Osteoblast (primary cell): ENCODE measurements around the gene SPATA3. TPM values are rescaled to one million over a fixed set of nuclear protein-coding genes. Genes with fewer than 3 reads are reported as not detected.
A peak's percentile ranks its signal among the peaks of the same experiment; 100 is the strongest.

Source experiments
- DNase-seq: peaks from one replicate; pipeline ENCODE4 v3.0.0; 2011; ENCODE audit warnings: low spot score, mixed read lengths; ENCODE audit not compliant: insufficient read length; ENCODE audit errors: missing footprints
- H2AFZ ChIP-seq: 2 replicates; pipeline ENCODE4 v1.6.0; 2011; ENCODE audit warnings: mild to moderate bottlenecking, low read length
- H3K27ac ChIP-seq: 2 replicates; pipeline ENCODE4 v1.5.1; 2011; ENCODE audit warnings: mild to moderate bottlenecking, low read depth, low read length, moderate library complexity
- H3K27me3 ChIP-seq: 2 replicates; pipeline ENCODE4 v1.6.0; 2012; ENCODE audit warnings: mild to moderate bottlenecking, control low read depth, inconsistent platforms, low read length, moderate library complexity; ENCODE audit not compliant: insufficient read depth
- H3K36me3 ChIP-seq: 2 replicates; pipeline ENCODE4 v1.5.1; 2011; ENCODE audit warnings: mild to moderate bottlenecking, low read length, control low read depth, moderate library complexity; ENCODE audit not compliant: insufficient read depth
- H3K4me1 ChIP-seq: 2 replicates; pipeline ENCODE4 v1.5.1; 2011; ENCODE audit warnings: mild to moderate bottlenecking, low read length, control low read depth, moderate library complexity; ENCODE audit not compliant: insufficient read depth
- H3K4me2 ChIP-seq: 2 replicates; pipeline ENCODE4 v1.6.0; 2011; ENCODE audit warnings: mild to moderate bottlenecking, low read length; ENCODE audit not compliant: insufficient read depth
- H3K4me3 ChIP-seq: fragments of 200-600 bp; sonication (generic); 3 replicates; pipeline ENCODE4 v1.5.1; 2012; ENCODE audit warnings: mild to moderate bottlenecking, low read length, inconsistent platforms; ENCODE audit not compliant: insufficient read depth
- H3K79me2 ChIP-seq: 2 replicates; pipeline ENCODE4 v1.6.0; 2012; ENCODE audit warnings: mild to moderate bottlenecking, low read length, control low read depth, inconsistent platforms; ENCODE audit not compliant: insufficient read depth
- H3K9me3 ChIP-seq: 2 replicates; pipeline ENCODE4 v1.5.1; 2011; ENCODE audit warnings: low read depth, low read length, control low read depth
- H4K20me1 ChIP-seq: 2 replicates; pipeline ENCODE4 v1.6.0; 2012; ENCODE audit warnings: mild to moderate bottlenecking, low read length, control low read depth; ENCODE audit not compliant: insufficient read depth
- CTCF ChIP-seq: IDR thresholded peaks from 2 replicates; pipeline ENCODE4 v1.5.1; 2011; ENCODE audit warnings: mild to moderate bottlenecking, low read depth, low read length, moderate library complexity; ENCODE audit errors: extremely low read depth
- total RNA-seq: library from RNA; depleted of rRNA; stranded (reverse); fragments of >200 nt; gene quantifications from 2 replicates; pipeline ENCODE4 v1.2.3, GENCODE V29; 2012

The SPATA3 gene
- total RNA-seq, 1 donor = not detected

GRCh38 chr2:231053846-231054245 lies 57.9 kb downstream of the SPATA3 start:
- no peak overlapping the region for H3K27ac ChIP-seq
- no peaks in the 10 kb centered on the region for H3K36me3 ChIP-seq
- peaks cover 9% of the 10 kb centered on the region for H3K27me3 ChIP-seq
- peak overlapping the region; percentile 20 for H2AFZ ChIP-seq
- H3K4me2 ChIP-seq = no peak overlapping the region
- no peak overlapping the region for H3K4me3 ChIP-seq
- H3K9me3 ChIP-seq = no peaks in the 10 kb centered on the region
- DNase-seq = no peak
- peaks cover 9% of the 10 kb centered on the region for H4K20me1 ChIP-seq
- TF ChIP-seq CTCF = no peak
- H3K4me1 ChIP-seq = peaks cover 14% of the 10 kb centered on the region
- peaks cover 22% of the 10 kb centered on the region for H3K79me2 ChIP-seq

- DNase-seq = peak; percentile 96
- H3K79me2 ChIP-seq = peaks cover 51% of the 10 kb centered on the region
These were observed 60.8 kb downstream of the SPATA3 start, which contains the start of gene PSMD1 for GRCh38 chr2:231056453-231057416. TSS of gene PSMD1 (plus strand) at chr2:231056867. CDS start at chr2:231057026, 159 bp downstream.

GRCh38 chr2:231057590-231057989 lies 61.7 kb downstream of the SPATA3 start:
- TF ChIP-seq CTCF = no peak
- Histone ChIP-seq H3K4me3 (peak overlapping the region; percentile 92), H3K27me3 (no peaks in the 10 kb centered on the region), H3K4me2 (peak overlapping the region; percentile 99), H3K27ac (peak overlapping the region; percentile 91), H3K9me3 (no peaks in the 10 kb centered on the region), H4K20me1 (peaks cover 30% of the 10 kb centered on the region), H3K79me2 (peaks cover 59% of the 10 kb centered on the region), H3K4me1 (peaks cover 28% of the 10 kb centered on the region), H2AFZ (peak overlapping the region; percentile 34), H3K36me3 (peaks cover 16% of the 10 kb centered on the region)
- DNase-seq = no peak

More at GRCh38 chr2:231056453-231057416, 60.8 kb downstream of the SPATA3 start, which contains the start of gene PSMD1:
- peaks cover 30% of the 10 kb centered on the region for H4K20me1 ChIP-seq
- H3K9me3 ChIP-seq = no peaks in the 10 kb centered on the region
- H3K4me3 ChIP-seq = peak within 1 kb of the TSS; percentile 92
- peaks cover 8% of the 10 kb centered on the region for H3K36me3 ChIP-seq
- peak within 1 kb of the TSS; percentile 99 for H3K4me2 ChIP-seq
- H3K27ac ChIP-seq = peak within 1 kb of the TSS; percentile 91
- peak within 1 kb of the TSS; percentile 98 for H2AFZ ChIP-seq
- peak; percentile 99 for TF ChIP-seq CTCF
- H3K27me3 ChIP-seq = no peaks in the 10 kb centered on the region
- peaks cover 28% of the 10 kb centered on the region for H3K4me1 ChIP-seq

Other genes with a start within 250 kb of the SPATA3 start
- gene ITM2C, start 131.2 kb upstream of the SPATA3 start, total RNA-seq = 52.2 and 63.7 TPM in 2 replicates
- not detected in 2 replicates for gene GPR55, start 70.9 kb upstream of the SPATA3 start, total RNA-seq
- not detected in 2 replicates for gene C2orf72, start 41.4 kb downstream of the SPATA3 start, total RNA-seq
- gene PSMD1, start 60.7 kb downstream of the SPATA3 start, total RNA-seq = 112 TPM in 2 replicates
- 2.9 and 5.3 TPM in 2 replicates for gene HTR2B, start 128.9 kb downstream of the SPATA3 start, total RNA-seq
- 221 and 240 TPM in 2 replicates for gene ARMC9, start 202.5 kb downstream of the SPATA3 start, total RNA-seq